ENCODE measurements around the gene NUTF2. TPM values are rescaled to one million over a fixed set of nuclear protein-coding genes. Genes with fewer than 3 reads are reported as not detected.
A peak's percentile ranks its signal among the peaks of the same experiment; 100 is the strongest.
"Not testable (repeated sequence)": the region's sequence is repeated elsewhere in the genome, so short reads cannot be mapped to it uniquely, and the experiment has no call there.

The NUTF2 gene
- polyA plus RNA-seq, 1 experiment = 230 TPM

GRCh38 chr16:67825906-67826305, 20.8 kb upstream of the NUTF2 start:
- Histone ChIP-seq H3K27me3 (ENCODE audit: control insufficient read depth, insufficient read depth, low read length) (no peaks in the 10 kb centered on the region), H3K4me3 (ENCODE audit: low read depth, low read length) (no peak overlapping the region), H3K36me3 (ENCODE audit: control insufficient read depth, insufficient read depth, low read length) (peaks cover 19% of the 10 kb centered on the region)
- ChIA-PET POLR2A (no interaction called here), CTCF (interaction anchor here (1.0 to 2.9 kb wide), 4 partner anchors 10 to 305 kb away, joined by 3 to 25 read pairs (median 3); no protein-coding TSS in a partner anchor)
- DNase-seq (ENCODE audit: low read depth) = no peak
- TF ChIP-seq CTCF (IDR thresholded peaks at IDR 0.05; ENCODE audit: insufficient read depth, low read depth, low read length) = no peak

- ChIA-PET CTCF (interaction anchor here (0.6 to 2.9 kb wide), 3 partner anchors 12 to 109 kb away, joined by 3 to 25 read pairs (median 7); partner anchors contain the start of gene GFOD2), POLR2A (interaction anchor here (0.7 kb wide), 1 partner anchor 11 kb away, joined by 3 read pairs; no protein-coding TSS in a partner anchor)
- H3K4me3 ChIP-seq (ENCODE audit: low read depth, low read length) = no peak overlapping the region
- DNase-seq (ENCODE audit: low read depth) = no peak
- peaks cover 24% of the 10 kb centered on the region for H3K36me3 ChIP-seq (ENCODE audit: control insufficient read depth, insufficient read depth, low read length)
- no peaks in the 10 kb centered on the region for H3K27me3 ChIP-seq (ENCODE audit: control insufficient read depth, insufficient read depth, low read length)
- no peak for TF ChIP-seq CTCF (IDR thresholded peaks at IDR 0.05; ENCODE audit: insufficient read depth, low read depth, low read length)
Observed at GRCh38 chr16:67828651-67829050, 18.1 kb upstream of the NUTF2 start.

- no peak for DNase-seq (ENCODE audit: low read depth)
- Histone ChIP-seq H3K4me3 (ENCODE audit: low read depth, low read length) (peak overlapping the region; percentile 85), H3K27me3 (ENCODE audit: control insufficient read depth, insufficient read depth, low read length) (no peaks in the 10 kb centered on the region), H3K36me3 (ENCODE audit: control insufficient read depth, insufficient read depth, low read length) (peaks cover 19% of the 10 kb centered on the region)
- CTCF ChIA-PET = interaction anchor here (0.5 to 2.0 kb wide), 11 partner anchors 8 to 312 kb away, joined by 3 to 18 read pairs (median 5); partner anchors contain the start of gene NRN1L
- POLR2A ChIA-PET = no interaction called here
- TF ChIP-seq CTCF (IDR thresholded peaks at IDR 0.05; ENCODE audit: insufficient read depth, low read depth, low read length) = no peak
Observed at GRCh38 chr16:67833030-67833414, 13.7 kb upstream of the NUTF2 start.

- H3K4me3 ChIP-seq (ENCODE audit: low read depth, low read length) = peak overlapping the region; percentile 85
- ChIA-PET CTCF (interaction anchor here (1.2 to 2.0 kb wide), 10 partner anchors 8 to 312 kb away, joined by 3 to 18 read pairs (median 5); partner anchors contain the start of gene NRN1L), POLR2A (interaction anchor here (0.5 to 0.8 kb wide), 4 partner anchors 11 to 271 kb away, joined by 3 to 5 read pairs (median 4); partner anchors contain the start of gene CTCF)
- TF ChIP-seq CTCF (IDR thresholded peaks at IDR 0.05; ENCODE audit: insufficient read depth, low read depth, low read length) = no peak
- DNase-seq (ENCODE audit: low read depth) = no peak
- peaks cover 19% of the 10 kb centered on the region for H3K36me3 ChIP-seq (ENCODE audit: control insufficient read depth, insufficient read depth, low read length)
- H3K27me3 ChIP-seq (ENCODE audit: control insufficient read depth, insufficient read depth, low read length) = no peaks in the 10 kb centered on the region
Observed at GRCh38 chr16:67833415-67834241, 13.1 kb upstream of the NUTF2 start.

GRCh38 chr16:67834242-67834614, 12.5 kb upstream of the NUTF2 start:
- peaks cover 17% of the 10 kb centered on the region for H3K36me3 ChIP-seq (ENCODE audit: control insufficient read depth, insufficient read depth, low read length)
- TF ChIP-seq CTCF (IDR thresholded peaks at IDR 0.05; ENCODE audit: insufficient read depth, low read depth, low read length) = no peak
- POLR2A ChIA-PET = interaction anchor here (0.5 to 0.8 kb wide), 4 partner anchors 11 to 272 kb away, joined by 3 to 5 read pairs (median 4); partner anchors contain the start of gene CTCF
- DNase-seq (ENCODE audit: low read depth) = no peak
- peak overlapping the region; percentile 85; the same call in 1 of the 2 replicates for H3K4me3 ChIP-seq (ENCODE audit: low read depth, low read length)
- CTCF ChIA-PET = interaction anchor here (1.2 to 2.0 kb wide), 6 partner anchors 7 to 313 kb away, joined by 3 to 18 read pairs (median 5); no protein-coding TSS in a partner anchor
- H3K27me3 ChIP-seq (ENCODE audit: control insufficient read depth, insufficient read depth, low read length) = no peaks in the 10 kb centered on the region

GRCh38 chr16:67837190-67837589, 9.5 kb upstream of the NUTF2 start:
- H3K36me3 ChIP-seq (ENCODE audit: control insufficient read depth, insufficient read depth, low read length); H3K27me3 ChIP-seq (ENCODE audit: control insufficient read depth, insufficient read depth, low read length); H3K4me3 ChIP-seq (ENCODE audit: low read depth, low read length); DNase-seq (ENCODE audit: low read depth); POLR2A ChIA-PET: not testable (repeated sequence)
- CTCF ChIA-PET = interaction anchor here (0.6 to 1.2 kb wide), 4 partner anchors 21 to 159 kb away, joined by 3 to 6 read pairs (median 4); no protein-coding TSS in a partner anchor
